Liver (tissue), 9 donors: ENCODE results near the gene C9orf153. TPM values are rescaled to one million over a fixed set of nuclear protein-coding genes. Genes with fewer than 3 reads are reported as not detected.

Source experiments
- DNase-seq: peaks from one replicate; pipeline ENCODE4 v3.0.0-alpha.2; 2017; ENCODE audit warnings: low spot score
- H3K27ac ChIP-seq, 2 donors: one replicate each; pipeline ENCODE4 v1.7.0; 2013; ENCODE audit warnings: inconsistent platforms in 2 of 2, low read length in 2 of 2, control low read depth in 1 of 2, low read depth in 1 of 2, mild to moderate bottlenecking in 1 of 2
- H3K27me3 ChIP-seq, 4 donors: one replicate each; pipeline versions ENCODE4 v1.6.1 to v1.7.0; 2013; ENCODE audit warnings: low read length in 3 of 4, inconsistent platforms in 1 of 4, mild to moderate bottlenecking in 1 of 4, moderate library complexity in 1 of 4; ENCODE audit not compliant: control insufficient read depth in 4 of 4, insufficient read depth in 4 of 4
- H3K36me3 ChIP-seq, 4 donors: one replicate each; pipeline versions ENCODE4 v1.6.1 to v1.7.0; 2013; ENCODE audit warnings: low read length in 3 of 4, mild to moderate bottlenecking in 3 of 4, low read depth in 1 of 4, moderate library complexity in 1 of 4; ENCODE audit not compliant: control insufficient read depth in 4 of 4, insufficient read depth in 3 of 4
- H3K4me1 ChIP-seq, 4 donors: one replicate each; pipeline versions ENCODE4 v1.6.1 to v1.7.0; 2013; ENCODE audit warnings: low read length in 3 of 4, mild to moderate bottlenecking in 3 of 4, moderate library complexity in 1 of 4; ENCODE audit not compliant: control insufficient read depth in 4 of 4, insufficient read depth in 4 of 4
- H3K4me3 ChIP-seq, 3 donors: one replicate each; pipeline versions ENCODE4 v1.6.1 to v1.7.0; 2013; ENCODE audit warnings: low read length in 3 of 3, control low read depth in 1 of 3, low read depth in 1 of 3, mild to moderate bottlenecking in 1 of 3
- H3K9ac ChIP-seq, 2 donors: one replicate each; pipeline ENCODE4 v1.7.0; 2013; ENCODE audit warnings: low read length in 2 of 2, mild to moderate bottlenecking in 2 of 2, moderate library complexity in 2 of 2, control low read depth in 1 of 2, low read depth in 1 of 2
- H3K9me3 ChIP-seq, 4 donors: one replicate each; pipeline versions ENCODE4 v1.6.1 to v1.7.0; 2013; ENCODE audit warnings: low read length in 3 of 4; ENCODE audit not compliant: control insufficient read depth in 4 of 4
- ATF3 ChIP-seq: IDR thresholded peaks from 2 replicates; pipeline ENCODE4 v1.6.1; 2016; ENCODE audit warnings: antibody characterized with exemption
- CTCF ChIP-seq: fragments of 150-350 bp; IDR thresholded peaks from 2 replicates; pipeline ENCODE4 v1.5.1; 2017; ENCODE audit warnings: improper control_type of control experiment, low read depth, low read length; ENCODE audit not compliant: missing input control
- EGR1 ChIP-seq, 2 donors: IDR thresholded peaks; 2 replicates each; pipeline ENCODE4 v1.6.1; 2016 to 2018; ENCODE audit warnings: antibody characterized with exemption in 2 of 2, low read depth in 2 of 2
- FOXA1 ChIP-seq: IDR thresholded peaks from 2 replicates; pipeline ENCODE4 v1.6.1; 2016; ENCODE audit warnings: antibody characterized with exemption
- FOXA2 ChIP-seq: IDR thresholded peaks from 2 replicates; pipeline ENCODE4 v1.6.1; 2016; ENCODE audit warnings: antibody characterized with exemption
- GABPA ChIP-seq, 2 donors: IDR thresholded peaks in 1 of 2; conservative IDR thresholded peaks in 1 of 2; 2 replicates each; pipeline ENCODE4 v1.6.1; 2016; ENCODE audit warnings: antibody characterized with exemption in 2 of 2, mild to moderate bottlenecking in 1 of 2, moderate library complexity in 1 of 2
- HNF4A ChIP-seq, 2 donors: conservative IDR thresholded peaks; 2 replicates each; pipeline ENCODE4 v1.6.1; 2016; ENCODE audit warnings: antibody characterized with exemption in 2 of 2, mild to moderate bottlenecking in 2 of 2
- HNF4G ChIP-seq: IDR thresholded peaks from 2 replicates; pipeline ENCODE4 v1.6.1; 2016; ENCODE audit warnings: antibody characterized with exemption
- JUND ChIP-seq, 2 donors: IDR thresholded peaks; 2 replicates each; pipeline ENCODE4 v1.6.1; 2016; ENCODE audit warnings: antibody characterized with exemption in 2 of 2
- MAX ChIP-seq: IDR thresholded peaks from 2 replicates; pipeline ENCODE4 v1.6.1; 2016; ENCODE audit warnings: antibody characterized with exemption
- NR2F2 ChIP-seq: IDR thresholded peaks from 2 replicates; pipeline ENCODE4 v1.6.1; 2016; ENCODE audit warnings: antibody characterized with exemption
- RAD21 ChIP-seq, 2 donors: IDR thresholded peaks; 2 replicates each; pipeline ENCODE4 v1.6.1; 2016; ENCODE audit warnings: antibody characterized with exemption in 2 of 2, mild to moderate bottlenecking in 2 of 2
- REST ChIP-seq: IDR thresholded peaks from 2 replicates; pipeline ENCODE4 v1.6.1; 2016; ENCODE audit warnings: antibody characterized with exemption, mild to moderate bottlenecking
- RXRA ChIP-seq, 2 donors: IDR thresholded peaks; 2 replicates each; pipeline ENCODE4 v1.6.1; 2017 to 2018; ENCODE audit warnings: antibody characterized with exemption in 2 of 2, mild to moderate bottlenecking in 1 of 2
- SP1 ChIP-seq: IDR thresholded peaks from 2 replicates; pipeline ENCODE4 v1.6.1; 2018; ENCODE audit warnings: antibody characterized with exemption, mild to moderate bottlenecking
- TAF1 ChIP-seq: conservative IDR thresholded peaks from 2 replicates; pipeline ENCODE4 v1.6.1; 2016; ENCODE audit warnings: antibody characterized with exemption, mild to moderate bottlenecking
- YY1 ChIP-seq: IDR thresholded peaks from 2 replicates; pipeline ENCODE4 v1.6.1; 2016; ENCODE audit warnings: antibody characterized with exemption, mild to moderate bottlenecking
- ZBTB33 ChIP-seq: IDR thresholded peaks from 2 replicates; pipeline ENCODE4 v1.6.1; 2016; ENCODE audit warnings: antibody characterized with exemption
- WGBS: extraction: QIAGEN DNeasy Blood & Tissue Kit; methylation state at CpG from one replicate; pipeline ENCODE4 v1.1.7; 2013; 5-methylcytosine and 5-hydroxymethylcytosine counted together
- polyA plus RNA-seq, 2 donors: library from polyadenylated mRNA; stranded (reverse) in 1 of 2; unstranded in 1 of 2; fragments of 200-250 nt in 1 of 2; fragments of >200 nt in 1 of 2; fragmentation: Nextera tagmentation in 1 of 2; extraction: Ambion mirVana in 1 of 2; gene quantifications; one replicate each; pipeline versions ENCODE4 v1.2.1 to v1.2.3, GENCODE V29; 2013 to 2015
- total RNA-seq, 2 donors: library from RNA; depleted of rRNA; stranded (reverse); fragments of >200 nt; gene quantifications; one replicate each; pipeline ENCODE4 v1.2.3, GENCODE V29; 2014
- donor health status: healthy.
- donor health status: healthy.
- donor health status: healthy.
- donor health status: healthy.
- donor health status: healthy.

The C9orf153 gene
- total and polyA plus RNA-seq, 4 donors: 0.07 to 0.67 (median 0.34) TPM

- Histone ChIP-seq H3K4me3 (no peak overlapping the region), H3K9me3 (no peaks in the 10 kb centered on the region), H3K27me3 (no peaks in the 10 kb centered on the region), H3K27ac (no peak overlapping the region), H3K4me1 (no peaks in the 10 kb centered on the region), H3K36me3 (peaks cover 19 to 89% (median 89%) of the 10 kb centered on the region in 4 donors), H3K9ac (no peak overlapping the region)
- TF ChIP-seq HNF4G (no peak), JUND (IDR thresholded peaks at IDR 0.05) (no peak), GABPA (IDR thresholded peaks at IDR 0.05 in 1 of 2, conservative IDR thresholded peaks at IDR 0.05 in 1 of 2) (no peak), SP1 (no peak), EGR1 (IDR thresholded peaks at IDR 0.05; ENCODE audit: low read depth in 2 of 2) (no peak), MAX (no peak), HNF4A (conservative IDR thresholded peaks at IDR 0.05) (no peak), FOXA2 (no peak), YY1 (no peak), RAD21 (IDR thresholded peaks at IDR 0.05) (no peak), CTCF (no peak), NR2F2 (no peak), REST (no peak), TAF1 (no peak), RXRA (IDR thresholded peaks at IDR 0.05) (no peak), FOXA1 (no peak), ATF3 (no peak), ZBTB33 (no peak)
- no peak for DNase-seq
- WGBS: 72% methylated on average over 1 of the region's 1 CpG
These were observed 42.2 kb upstream of the C9orf153 start for GRCh38 chr9:86301686-86302085.

- H3K9me3 ChIP-seq: no peaks in the 10 kb centered on the region
- no peaks in the 10 kb centered on the region for H3K4me1 ChIP-seq
- no peak overlapping the region for H3K4me3 ChIP-seq
- H3K27me3 ChIP-seq: no peaks in the 10 kb centered on the region
- WGBS: 93% methylated on average over 2 of the region's 2 CpGs
- H3K36me3 ChIP-seq: peaks cover 18 to 89% (median 87%) of the 10 kb centered on the region in 4 donors
- no peak for TF ChIP-seq GABPA (IDR thresholded peaks at IDR 0.05 in 1 of 2, conservative IDR thresholded peaks at IDR 0.05 in 1 of 2)
- no peak for DNase-seq
- H3K9ac ChIP-seq: no peak overlapping the region
- no peak overlapping the region for H3K27ac ChIP-seq
These were observed 41.2 kb upstream of the C9orf153 start for GRCh38 chr9:86300701-86301100.
